Measurements from ENCODE around the gene SPINK8. TPM values are rescaled to one million over a fixed set of nuclear protein-coding genes. Genes with fewer than 3 reads are reported as not detected.

Gene SPINK8
- total and polyA plus RNA-seq, 2 donors (not counting 1 experiment from before 2014, with no cell fraction given), result not detected

DNA sequence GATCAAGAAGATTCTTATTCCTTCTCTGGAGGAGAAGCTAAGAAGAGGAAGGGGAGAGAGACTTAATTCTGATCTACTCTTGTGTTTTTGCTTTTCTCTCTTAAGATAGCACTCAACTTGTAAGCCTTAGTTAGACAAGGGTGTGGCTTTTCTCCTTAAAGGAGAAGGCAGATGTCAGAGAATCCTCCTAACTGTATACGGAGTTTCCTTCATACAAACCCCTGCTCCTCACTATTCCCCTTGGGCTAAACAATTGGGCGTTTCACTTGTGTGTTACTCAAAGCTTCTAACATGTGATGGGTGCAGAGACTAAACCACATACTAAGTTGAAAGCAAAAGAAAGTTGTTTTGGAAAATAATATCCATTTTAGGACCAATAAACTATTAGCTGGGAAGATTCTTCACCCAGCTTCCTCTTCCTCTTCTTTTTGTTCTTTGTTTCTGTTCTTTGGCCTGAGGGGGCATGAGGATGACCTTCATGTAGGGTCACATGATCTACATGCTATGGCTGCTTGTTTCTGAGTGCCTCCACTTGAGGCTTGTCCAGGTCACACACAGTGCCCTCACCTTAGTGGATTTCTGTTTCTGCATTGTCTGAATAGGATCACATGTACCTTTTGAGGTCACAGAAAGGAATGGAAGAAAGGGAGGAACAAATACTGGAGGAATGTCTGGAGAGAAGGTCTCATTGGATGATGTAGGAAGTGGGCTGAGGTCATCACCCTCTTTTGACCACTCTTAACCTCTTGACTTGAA lies 14.6 kb downstream of the SPINK8 start:
- no peak overlapping the region for H3K4me2 ChIP-seq (ENCODE audit: extremely low read depth, insufficient read depth, low read length)
- H3K36me3 ChIP-seq (ENCODE audit: control insufficient read depth, insufficient read depth, low read length), result no peaks in the 10 kb centered on the region
- H4K20me1 ChIP-seq (ENCODE audit: control insufficient read depth, extremely low read depth, insufficient read depth, low read length), result no peaks in the 10 kb centered on the region
- no peak for TF ChIP-seq EZH2 (IDR thresholded peaks at IDR 0.05; ENCODE audit: low read length, missing control alignments)
- H3K4me3 ChIP-seq (replicated peaks in 1 of 4; ENCODE audit: control extremely low read depth in 1 of 4, insufficient read depth in 1 of 4, low read depth in 3 of 4, low read length in 4 of 4), result no peak overlapping the region
- H3K4me1 ChIP-seq (ENCODE audit: control insufficient read depth, extremely low read depth, insufficient read depth, low read length), result no peaks in the 10 kb centered on the region
- peaks cover 3% of the 10 kb centered on the region for H3K27me3 ChIP-seq (ENCODE audit: control insufficient read depth, insufficient read depth, low read length)
- DNase-seq (ENCODE audit: low read depth in 2 of 2), result no peak
- H3K9ac ChIP-seq (ENCODE audit: insufficient read depth, low read length), result no peak overlapping the region
- H2AFZ ChIP-seq (ENCODE audit: low read length), result no peak overlapping the region
- H3K27ac ChIP-seq (ENCODE audit: insufficient read depth, low read length), result no peak overlapping the region
- no peaks in the 10 kb centered on the region for H3K9me3 ChIP-seq (ENCODE audit: control insufficient read depth, insufficient read depth, low read depth, low read length)
- no peaks in the 10 kb centered on the region for H3K79me2 ChIP-seq (ENCODE audit: control insufficient read depth, insufficient read depth, low read length)

DNA sequence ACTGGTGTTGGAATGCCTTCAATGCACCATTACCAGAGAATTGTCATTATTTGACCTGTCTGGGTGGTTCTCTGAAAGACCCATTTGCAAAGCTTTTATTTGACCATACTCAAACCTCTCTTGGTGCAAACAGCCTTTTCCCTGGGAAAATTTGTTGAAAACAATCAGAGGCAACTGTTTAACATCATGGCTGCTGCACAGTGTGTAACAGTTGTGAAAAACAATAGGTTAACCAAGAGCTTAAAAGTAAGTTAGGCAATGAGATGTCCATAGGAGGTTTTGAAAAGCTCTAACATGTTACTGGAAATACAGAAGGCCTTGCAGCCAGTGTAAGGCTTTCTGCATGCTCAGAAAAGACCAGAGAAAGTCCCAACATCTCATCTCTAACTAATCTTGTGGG lies 18.9 kb downstream of the SPINK8 start:
- no peak for DNase-seq (ENCODE audit: low read depth in 2 of 2)
- no peak overlapping the region for H3K9ac ChIP-seq (ENCODE audit: insufficient read depth, low read length)
- no peak overlapping the region for H3K27ac ChIP-seq (ENCODE audit: insufficient read depth, low read length)
- no peaks in the 10 kb centered on the region for H3K4me1 ChIP-seq (ENCODE audit: control insufficient read depth, extremely low read depth, insufficient read depth, low read length)
- no peak overlapping the region for H3K4me3 ChIP-seq (replicated peaks in 1 of 4; ENCODE audit: control extremely low read depth in 1 of 4, insufficient read depth in 1 of 4, low read depth in 3 of 4, low read length in 4 of 4)
- no peaks in the 10 kb centered on the region for H3K9me3 ChIP-seq (ENCODE audit: control insufficient read depth, insufficient read depth, low read depth, low read length)
- no peaks in the 10 kb centered on the region for H3K36me3 ChIP-seq (ENCODE audit: control insufficient read depth, insufficient read depth, low read length)
- H3K27me3 ChIP-seq (ENCODE audit: control insufficient read depth, insufficient read depth, low read length), result no peaks in the 10 kb centered on the region
- no peaks in the 10 kb centered on the region for H4K20me1 ChIP-seq (ENCODE audit: control insufficient read depth, extremely low read depth, insufficient read depth, low read length)
- no peak overlapping the region for H2AFZ ChIP-seq (ENCODE audit: low read length)
- TF ChIP-seq EZH2 (IDR thresholded peaks at IDR 0.05; ENCODE audit: low read length, missing control alignments), result no peak
- TF ChIP-seq, protein P1, sequence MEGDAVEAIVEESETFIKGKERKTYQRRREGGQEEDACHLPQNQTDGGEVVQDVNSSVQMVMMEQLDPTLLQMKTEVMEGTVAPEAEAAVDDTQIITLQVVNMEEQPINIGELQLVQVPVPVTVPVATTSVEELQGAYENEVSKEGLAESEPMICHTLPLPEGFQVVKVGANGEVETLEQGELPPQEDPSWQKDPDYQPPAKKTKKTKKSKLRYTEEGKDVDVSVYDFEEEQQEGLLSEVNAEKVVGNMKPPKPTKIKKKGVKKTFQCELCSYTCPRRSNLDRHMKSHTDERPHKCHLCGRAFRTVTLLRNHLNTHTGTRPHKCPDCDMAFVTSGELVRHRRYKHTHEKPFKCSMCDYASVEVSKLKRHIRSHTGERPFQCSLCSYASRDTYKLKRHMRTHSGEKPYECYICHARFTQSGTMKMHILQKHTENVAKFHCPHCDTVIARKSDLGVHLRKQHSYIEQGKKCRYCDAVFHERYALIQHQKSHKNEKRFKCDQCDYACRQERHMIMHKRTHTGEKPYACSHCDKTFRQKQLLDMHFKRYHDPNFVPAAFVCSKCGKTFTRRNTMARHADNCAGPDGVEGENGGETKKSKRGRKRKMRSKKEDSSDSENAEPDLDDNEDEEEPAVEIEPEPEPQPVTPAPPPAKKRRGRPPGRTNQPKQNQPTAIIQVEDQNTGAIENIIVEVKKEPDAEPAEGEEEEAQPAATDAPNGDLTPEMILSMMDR (conservative IDR thresholded peaks at IDR 0.05 in 1 of 2, IDR thresholded peaks at IDR 0.05 in 1 of 2; ENCODE audit: low read depth in 1 of 2, low read length in 2 of 2), result no peak
- H3K4me2 ChIP-seq (ENCODE audit: extremely low read depth, insufficient read depth, low read length), result no peak overlapping the region
- no peaks in the 10 kb centered on the region for H3K79me2 ChIP-seq (ENCODE audit: control insufficient read depth, insufficient read depth, low read length)

DNA sequence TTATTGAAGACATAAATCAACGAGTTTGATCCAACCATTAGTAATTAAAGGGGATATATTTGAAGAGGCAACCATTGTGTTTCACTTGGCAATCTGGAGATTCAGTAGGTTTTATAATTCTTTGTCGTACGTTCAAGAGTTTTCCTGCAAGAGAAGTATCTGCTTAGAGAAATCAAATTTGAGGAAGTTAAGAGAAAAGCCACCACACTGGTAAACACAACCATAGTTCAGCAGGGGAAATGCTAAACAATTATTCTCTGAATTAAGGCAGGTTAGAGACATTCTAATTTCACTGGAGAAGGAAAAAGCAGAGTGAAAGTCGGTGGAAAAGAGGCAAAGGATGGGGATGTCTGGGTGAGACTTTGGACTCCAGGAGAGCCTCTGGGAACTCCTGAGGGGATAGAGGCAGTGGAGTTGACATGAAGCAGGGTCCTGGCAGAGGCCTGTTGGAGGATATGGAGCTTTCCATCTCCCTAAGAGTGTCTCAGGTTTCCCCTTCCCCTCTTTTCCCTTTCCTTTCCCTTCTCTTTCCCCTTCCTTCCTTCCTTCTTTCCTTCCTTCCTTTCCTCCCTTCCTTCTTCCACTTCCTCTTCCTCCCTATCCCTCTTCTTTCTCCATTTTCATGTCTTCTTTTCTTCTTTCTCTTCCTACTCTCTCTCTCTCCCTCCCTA lies 26.5 kb downstream of the SPINK8 start:
- H3K27me3 ChIP-seq (ENCODE audit: control insufficient read depth, insufficient read depth, low read length), result no peaks in the 10 kb centered on the region
- H2AFZ ChIP-seq (ENCODE audit: low read length), result no peak overlapping the region
- H4K20me1 ChIP-seq (ENCODE audit: control insufficient read depth, extremely low read depth, insufficient read depth, low read length), result no peaks in the 10 kb centered on the region
- H3K36me3 ChIP-seq (ENCODE audit: control insufficient read depth, insufficient read depth, low read length), result no peaks in the 10 kb centered on the region
- TF ChIP-seq, protein P1 (conservative IDR thresholded peaks at IDR 0.05 in 1 of 2, IDR thresholded peaks at IDR 0.05 in 1 of 2; ENCODE audit: low read depth in 1 of 2, low read length in 2 of 2), result no peak
- no peak for TF ChIP-seq EZH2 (IDR thresholded peaks at IDR 0.05; ENCODE audit: low read length, missing control alignments)
- H3K27ac ChIP-seq (ENCODE audit: insufficient read depth, low read length), result no peak overlapping the region
- H3K79me2 ChIP-seq (ENCODE audit: control insufficient read depth, insufficient read depth, low read length), result no peaks in the 10 kb centered on the region
- no peaks in the 10 kb centered on the region for H3K4me1 ChIP-seq (ENCODE audit: control insufficient read depth, extremely low read depth, insufficient read depth, low read length)
- H3K9me3 ChIP-seq (ENCODE audit: control insufficient read depth, insufficient read depth, low read depth, low read length), result no peaks in the 10 kb centered on the region
- no peak overlapping the region for H3K9ac ChIP-seq (ENCODE audit: insufficient read depth, low read length)
- H3K4me2 ChIP-seq (ENCODE audit: extremely low read depth, insufficient read depth, low read length), result no peak overlapping the region
- H3K4me3 ChIP-seq (replicated peaks in 1 of 4; ENCODE audit: control extremely low read depth in 1 of 4, insufficient read depth in 1 of 4, low read depth in 3 of 4, low read length in 4 of 4), result no peak overlapping the region
- DNase-seq (ENCODE audit: low read depth in 2 of 2), result no peak
